ENCODE data around the gene ADORA2A.
A peak's percentile ranks its signal among the peaks of the same experiment; 100 is the strongest.

ADORA2A gene

GRCh38 chr22:24431309-24432034 lies 4.1 kb downstream of the ADORA2A start:
- no peak for DNase-seq (ENCODE audit: low read depth in 2 of 3, low spot score in 2 of 3)

GRCh38 chr22:24432059-24432853 lies 4.9 kb downstream of the ADORA2A start:
- no peak for DNase-seq (ENCODE audit: low read depth in 2 of 3, low spot score in 2 of 3)

GRCh38 chr22:24433001-24433827 lies 5.8 kb downstream of the ADORA2A start:
- DNase-seq (ENCODE audit: low read depth in 2 of 3, low spot score in 2 of 3), result no peak

GRCh38 chr22:24433828-24434470 lies 6.5 kb downstream of the ADORA2A start:
- DNase-seq (ENCODE audit: low read depth in 2 of 3, low spot score in 2 of 3), result no peak

GRCh38 chr22:24434471-24435322 lies 7.3 kb downstream of the ADORA2A start:
- DNase-seq (ENCODE audit: low read depth in 2 of 3, low spot score in 2 of 3), result peak in 2 of 3 experiments; percentile 63 to 76

- no peak for DNase-seq (ENCODE audit: low read depth in 2 of 3, low spot score in 2 of 3)
Observed at GRCh38 chr22:24435323-24435645, 7.9 kb downstream of the ADORA2A start.

GRCh38 chr22:24435861-24436371 lies 8.5 kb downstream of the ADORA2A start:
- DNase-seq (ENCODE audit: low read depth in 2 of 3, low spot score in 2 of 3), result no peak

GRCh38 chr22:24436553-24436952 lies 9.2 kb downstream of the ADORA2A start:
- DNase-seq (ENCODE audit: low read depth in 2 of 3, low spot score in 2 of 3), result no peak

- no peak for DNase-seq (ENCODE audit: low read depth in 2 of 3, low spot score in 2 of 3)
Observed at GRCh38 chr22:24437091-24437490, 9.7 kb downstream of the ADORA2A start.

GRCh38 chr22:24437741-24438328 lies 10.4 kb downstream of the ADORA2A start:
- DNase-seq (ENCODE audit: low read depth in 2 of 3, low spot score in 2 of 3), result no peak

GRCh38 chr22:24440270-24440717 lies 12.9 kb downstream of the ADORA2A start:
- no peak for DNase-seq (ENCODE audit: low read depth in 2 of 3, low spot score in 2 of 3)

GRCh38 chr22:24440718-24441405 lies 13.5 kb downstream of the ADORA2A start:
- DNase-seq (ENCODE audit: low read depth in 2 of 3, low spot score in 2 of 3), result no peak

- DNase-seq (ENCODE audit: low read depth in 2 of 3, low spot score in 2 of 3), result no peak
Observed at GRCh38 chr22:24441406-24442351, 14.3 kb downstream of the ADORA2A start.

- DNase-seq (ENCODE audit: low read depth in 2 of 3, low spot score in 2 of 3), result no peak
Observed at GRCh38 chr22:24442352-24442744, 14.9 kb downstream of the ADORA2A start.

GRCh38 chr22:24443668-24444067 lies 16.3 kb downstream of the ADORA2A start:
- DNase-seq (ENCODE audit: low read depth in 2 of 3, low spot score in 2 of 3), result no peak

- DNase-seq (ENCODE audit: low read depth in 2 of 3, low spot score in 2 of 3), result no peak
Observed at GRCh38 chr22:24444251-24444650, 16.9 kb downstream of the ADORA2A start.

GRCh38 chr22:24444729-24445466 lies 17.5 kb downstream of the ADORA2A start:
- no peak for DNase-seq (ENCODE audit: low read depth in 2 of 3, low spot score in 2 of 3)
